Type B pancreatic cell (in vitro differentiated cells): ENCODE measurements around the gene NAXD. TPM values are rescaled to one million over a fixed set of nuclear protein-coding genes. Genes with fewer than 3 reads are reported as not detected.
"Not testable (repeated sequence)": the region's sequence is repeated elsewhere in the genome, so short reads cannot be mapped to it uniquely, and the experiment has no call there.

Experiments used
- DNase-seq: peaks from one replicate; pipeline ENCODE4 v3.0.0; 2021; ENCODE audit warnings: mixed read lengths; ENCODE audit not compliant: unreplicated experiment; ENCODE audit errors: extremely low spot score
- H3K27ac Mint-ChIP-seq: 2 replicates; pipeline ENCODE4 v1.8.0; 2021; ENCODE audit warnings: mild to moderate bottlenecking, mixed read lengths
- H3K27me3 Mint-ChIP-seq: 2 replicates; pipeline ENCODE4 v1.8.0; 2021; ENCODE audit warnings: mixed read lengths
- H3K36me3 Mint-ChIP-seq: 2 replicates; pipeline ENCODE4 v1.8.0; 2021; ENCODE audit warnings: mixed read lengths
- H3K4me1 Mint-ChIP-seq: one replicate; pipeline ENCODE4 v1.8.0; 2021; ENCODE audit warnings: mixed read lengths; ENCODE audit not compliant: unreplicated experiment
- H3K4me3 Mint-ChIP-seq: 2 replicates; pipeline ENCODE4 v1.8.0; 2021; ENCODE audit warnings: mild to moderate bottlenecking, mixed read lengths
- H3K9me3 Mint-ChIP-seq: 2 replicates; pipeline ENCODE4 v1.8.0; 2021; ENCODE audit warnings: mixed read lengths
- total RNA-seq: library from RNA; stranded (reverse); gene quantifications from 2 replicates; pipeline ENCODE4 v1.2.1, GENCODE V29; 2021; ENCODE audit warnings: low replicate concordance
- TF ChIP-seq, protein P1 (sequence below): fragments of 200-600 bp; sonication (generic); conservative IDR thresholded peaks from 2 replicates; pipeline ENCODE4 v1.5.0; 2021; ENCODE audit warnings: antibody characterized with exemption, mild to moderate bottlenecking

NAXD gene
- total RNA-seq, 1 donor from 2014 or later: 39.5 TPM

DNA sequence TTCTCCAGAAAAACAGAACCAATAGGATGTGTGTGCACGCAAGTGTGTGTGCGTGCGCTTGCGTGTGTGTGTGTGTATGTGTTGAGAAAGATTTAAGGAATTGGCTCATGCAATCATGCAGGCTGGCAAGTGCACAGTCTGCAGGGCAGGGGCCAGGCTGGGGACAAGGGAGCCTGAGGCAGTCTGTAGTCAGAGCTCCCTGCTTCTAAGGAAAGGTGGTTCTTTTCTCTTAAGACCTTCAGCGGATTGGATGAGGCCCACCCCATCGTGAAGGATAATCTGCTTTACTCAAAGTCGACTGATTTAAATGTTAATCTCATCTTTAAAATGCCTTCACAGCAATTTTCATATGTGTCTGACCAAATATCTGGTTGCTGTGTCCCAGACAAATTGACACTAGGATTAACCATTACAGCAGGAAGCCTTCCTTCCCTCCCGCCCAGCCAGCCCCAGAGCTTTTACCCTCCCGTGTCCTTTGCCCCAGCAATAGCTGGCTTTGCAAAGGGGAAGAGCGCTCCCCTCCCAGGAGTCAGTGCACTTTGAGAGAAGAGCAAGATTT lies 15.0 kb upstream of the NAXD start:
- H3K4me3 Mint-ChIP-seq: peak overlapping the region; percentile 49
- H3K9me3 Mint-ChIP-seq: no peaks in the 10 kb centered on the region
- TF ChIP-seq, protein P1, sequence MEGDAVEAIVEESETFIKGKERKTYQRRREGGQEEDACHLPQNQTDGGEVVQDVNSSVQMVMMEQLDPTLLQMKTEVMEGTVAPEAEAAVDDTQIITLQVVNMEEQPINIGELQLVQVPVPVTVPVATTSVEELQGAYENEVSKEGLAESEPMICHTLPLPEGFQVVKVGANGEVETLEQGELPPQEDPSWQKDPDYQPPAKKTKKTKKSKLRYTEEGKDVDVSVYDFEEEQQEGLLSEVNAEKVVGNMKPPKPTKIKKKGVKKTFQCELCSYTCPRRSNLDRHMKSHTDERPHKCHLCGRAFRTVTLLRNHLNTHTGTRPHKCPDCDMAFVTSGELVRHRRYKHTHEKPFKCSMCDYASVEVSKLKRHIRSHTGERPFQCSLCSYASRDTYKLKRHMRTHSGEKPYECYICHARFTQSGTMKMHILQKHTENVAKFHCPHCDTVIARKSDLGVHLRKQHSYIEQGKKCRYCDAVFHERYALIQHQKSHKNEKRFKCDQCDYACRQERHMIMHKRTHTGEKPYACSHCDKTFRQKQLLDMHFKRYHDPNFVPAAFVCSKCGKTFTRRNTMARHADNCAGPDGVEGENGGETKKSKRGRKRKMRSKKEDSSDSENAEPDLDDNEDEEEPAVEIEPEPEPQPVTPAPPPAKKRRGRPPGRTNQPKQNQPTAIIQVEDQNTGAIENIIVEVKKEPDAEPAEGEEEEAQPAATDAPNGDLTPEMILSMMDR: no peak
- H3K27me3 Mint-ChIP-seq: no peaks in the 10 kb centered on the region
- DNase-seq: no peak
- no peaks in the 10 kb centered on the region for H3K36me3 Mint-ChIP-seq
- peak overlapping the region; percentile 79 for H3K27ac Mint-ChIP-seq
- H3K4me1 Mint-ChIP-seq: peaks cover 21% of the 10 kb centered on the region

DNA sequence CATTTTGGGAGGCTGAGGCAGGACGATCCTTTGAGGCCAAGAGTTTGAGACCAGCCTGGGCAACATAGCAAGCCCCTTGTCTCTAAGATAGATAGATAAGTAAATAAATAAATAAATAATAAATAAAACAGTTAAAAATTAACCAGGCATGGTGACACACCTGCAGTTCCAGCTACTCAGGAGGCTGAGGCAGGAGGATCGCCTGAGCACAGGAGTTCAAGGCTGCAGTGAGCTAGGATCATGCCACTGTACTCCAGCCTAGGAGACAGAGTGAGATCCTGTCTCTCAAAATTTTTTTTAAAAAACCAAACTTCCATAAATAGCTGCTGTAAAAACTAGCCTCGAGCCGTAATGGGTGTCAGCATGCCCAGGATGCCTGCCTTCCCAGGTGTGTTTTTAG lies 14.4 kb upstream of the NAXD start:
- Mint-ChIP-seq H3K36me3 (no peaks in the 10 kb centered on the region), H3K4me1 (peaks cover 21% of the 10 kb centered on the region), H3K9me3 (no peaks in the 10 kb centered on the region), H3K4me3 (no peak overlapping the region), H3K27me3 (no peaks in the 10 kb centered on the region), H3K27ac (no peak overlapping the region)
- TF ChIP-seq, protein P1: no peak
- no peak for DNase-seq

DNA sequence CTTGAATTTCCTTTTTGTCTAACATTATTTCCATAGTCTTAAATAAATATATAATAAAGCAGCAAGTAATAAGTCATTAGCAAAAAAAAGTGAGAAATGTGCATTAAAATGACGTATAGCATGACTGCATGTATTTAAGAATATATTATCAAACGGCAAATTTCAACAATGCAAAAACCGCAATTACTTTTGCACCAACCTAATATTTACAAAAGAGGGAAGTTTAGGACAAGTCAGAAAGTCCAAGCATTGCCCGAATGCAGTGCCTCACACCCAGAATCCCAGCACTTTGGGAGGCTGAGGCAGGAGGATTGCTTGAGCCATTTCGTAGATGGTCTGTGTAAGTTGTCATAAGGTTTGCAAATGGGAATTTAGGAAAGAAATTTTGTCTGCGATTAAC lies 10.2 kb upstream of the NAXD start:
- peaks cover 17% of the 10 kb centered on the region for H3K4me1 Mint-ChIP-seq
- DNase-seq: no peak
- H3K27me3 Mint-ChIP-seq: no peaks in the 10 kb centered on the region
- no peak overlapping the region for H3K27ac Mint-ChIP-seq
- H3K9me3 Mint-ChIP-seq: no peaks in the 10 kb centered on the region
- H3K36me3 Mint-ChIP-seq: peaks cover 4% of the 10 kb centered on the region
- no peak overlapping the region for H3K4me3 Mint-ChIP-seq
- TF ChIP-seq, protein P1: no peak

DNA sequence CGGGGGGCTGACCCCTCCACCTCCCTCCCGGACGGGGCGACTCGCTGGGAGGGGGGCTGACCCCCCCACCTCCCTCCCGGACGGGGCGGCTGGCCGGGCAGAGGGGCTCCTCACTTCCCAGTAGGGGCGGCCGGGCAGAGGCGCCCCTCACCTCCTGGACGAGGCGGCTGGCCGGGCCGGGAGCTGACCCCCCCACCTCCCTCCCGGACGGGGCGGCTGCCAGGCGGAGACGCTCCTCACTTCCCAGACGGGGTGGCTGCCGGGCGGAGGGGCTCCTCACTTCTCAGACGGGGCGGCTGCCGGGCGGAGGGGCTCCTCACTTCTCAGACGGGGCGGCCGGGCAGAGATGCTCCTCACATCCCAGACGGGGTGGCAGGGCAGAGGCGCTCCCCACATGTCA lies 9.1 kb upstream of the NAXD start:
- not testable (repeated sequence) for H3K36me3 Mint-ChIP-seq, H3K27me3 Mint-ChIP-seq, H3K9me3 Mint-ChIP-seq, H3K27ac Mint-ChIP-seq, DNase-seq, H3K4me3 Mint-ChIP-seq
- H3K4me1 Mint-ChIP-seq: peaks cover 15% of the 10 kb centered on the region

- H3K27ac Mint-ChIP-seq: peak overlapping the region; percentile 42
- peaks cover 11% of the 10 kb centered on the region for H3K4me1 Mint-ChIP-seq
- peaks cover 4% of the 10 kb centered on the region for H3K36me3 Mint-ChIP-seq
- no peak for DNase-seq
- no peaks in the 10 kb centered on the region for H3K27me3 Mint-ChIP-seq
- TF ChIP-seq, protein P1: no peak
- no peaks in the 10 kb centered on the region for H3K9me3 Mint-ChIP-seq
- H3K4me3 Mint-ChIP-seq: no peak overlapping the region
Measured at GRCh38 chr13:110607675-110608224, 7.6 kb upstream of the NAXD start.

- no peak for DNase-seq
- Mint-ChIP-seq H3K4me1 (peaks cover 15% of the 10 kb centered on the region), H3K27ac (peak overlapping the region; percentile 78), H3K27me3 (no peaks in the 10 kb centered on the region), H3K9me3 (peaks cover 3% of the 10 kb centered on the region), H3K4me3 (no peak overlapping the region), H3K36me3 (peaks cover 9% of the 10 kb centered on the region)
- TF ChIP-seq, protein P1: no peak
Measured at GRCh38 chr13:110610955-110611595, 4.3 kb upstream of the NAXD start.
